ENCODE results near the gene MUC13. TPM values are rescaled to one million over a fixed set of nuclear protein-coding genes. Genes with fewer than 3 reads are reported as not detected.

MUC13 gene
- total and polyA plus RNA-seq, 8 donors = under 0.01 to 16.5 (median 8.7) TPM

GRCh38 chr3:124882816-124883747, 51.5 kb downstream of the MUC13 start:
- Histone ChIP-seq H3K4me3 (no peak overlapping the region), H3K27me3 (peaks cover 0 to 19% (median 4%) of the 10 kb centered on the region in 3 donors), H3K36me3 (no peaks in the 10 kb centered on the region), H3K9me3 (no peaks in the 10 kb centered on the region), H3K4me1 (peaks cover 28 to 61% (median 44%) of the 10 kb centered on the region in 4 donors), H3K27ac (no peak overlapping the region)
- 78 to 93% (median 83%) methylated on average over 13 of the region's 13 CpGs for WGBS, 5 donors
- DNase-seq = no peak
- TF ChIP-seq, protein P1, sequence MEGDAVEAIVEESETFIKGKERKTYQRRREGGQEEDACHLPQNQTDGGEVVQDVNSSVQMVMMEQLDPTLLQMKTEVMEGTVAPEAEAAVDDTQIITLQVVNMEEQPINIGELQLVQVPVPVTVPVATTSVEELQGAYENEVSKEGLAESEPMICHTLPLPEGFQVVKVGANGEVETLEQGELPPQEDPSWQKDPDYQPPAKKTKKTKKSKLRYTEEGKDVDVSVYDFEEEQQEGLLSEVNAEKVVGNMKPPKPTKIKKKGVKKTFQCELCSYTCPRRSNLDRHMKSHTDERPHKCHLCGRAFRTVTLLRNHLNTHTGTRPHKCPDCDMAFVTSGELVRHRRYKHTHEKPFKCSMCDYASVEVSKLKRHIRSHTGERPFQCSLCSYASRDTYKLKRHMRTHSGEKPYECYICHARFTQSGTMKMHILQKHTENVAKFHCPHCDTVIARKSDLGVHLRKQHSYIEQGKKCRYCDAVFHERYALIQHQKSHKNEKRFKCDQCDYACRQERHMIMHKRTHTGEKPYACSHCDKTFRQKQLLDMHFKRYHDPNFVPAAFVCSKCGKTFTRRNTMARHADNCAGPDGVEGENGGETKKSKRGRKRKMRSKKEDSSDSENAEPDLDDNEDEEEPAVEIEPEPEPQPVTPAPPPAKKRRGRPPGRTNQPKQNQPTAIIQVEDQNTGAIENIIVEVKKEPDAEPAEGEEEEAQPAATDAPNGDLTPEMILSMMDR (IDR thresholded peaks at IDR 0.05) = no peak
- no peak for TF ChIP-seq POLR2AphosphoS5 (IDR thresholded peaks at IDR 0.05)
- intact Hi-C loops (cut with DNase I; ENCODE audit: low total_unique reads) = no loop called here

GRCh38 chr3:124881976-124882697, 52.4 kb downstream of the MUC13 start:
- 88 to 93% (median 92%) methylated on average over 11 of the region's 11 CpGs for WGBS, 5 donors
- no peak overlapping the region for H3K27ac ChIP-seq
- intact Hi-C loops (cut with DNase I; ENCODE audit: low total_unique reads) = no loop called here

DNA sequence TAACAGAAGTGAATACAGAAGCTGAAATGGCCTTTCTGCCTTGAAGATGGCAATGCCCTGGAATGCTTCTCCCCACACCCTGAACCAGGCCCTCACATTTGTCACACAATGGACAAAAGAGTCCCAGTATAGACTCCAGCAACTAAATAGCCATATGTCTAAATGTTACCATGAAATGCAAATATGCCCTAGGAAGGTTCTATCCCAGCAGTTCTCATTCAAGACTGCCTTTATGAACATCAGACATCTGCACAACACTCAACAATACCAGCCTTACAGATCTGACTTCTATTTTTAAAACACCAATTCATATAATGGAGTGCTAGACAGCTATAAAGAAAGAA, 55.2 kb downstream of the MUC13 start:
- TF ChIP-seq POLR2A (IDR thresholded peaks at IDR 0.05) (no peak), POLR2AphosphoS5 (IDR thresholded peaks at IDR 0.05) (no peak), EP300 (IDR thresholded peaks at IDR 0.05) (no peak)
- TF ChIP-seq, protein P1 (IDR thresholded peaks at IDR 0.05) = no peak
- Histone ChIP-seq H3K27ac (peak overlapping the region; percentile 51 to 73 (median 65)), H3K36me3 (no peaks in the 10 kb centered on the region), H3K4me3 (no peak overlapping the region), H3K27me3 (no peaks in the 10 kb centered on the region), H3K4me1 (peaks cover 22 to 48% (median 36%) of the 10 kb centered on the region in 4 donors), H3K9me3 (no peaks in the 10 kb centered on the region)
- intact Hi-C loops (cut with DNase I; ENCODE audit: low total_unique reads) = no loop called here
- DNase-seq = no peak

More at GRCh38 chr3:124881976-124882697, 52.4 kb downstream of the MUC13 start:
- DNase-seq = no peak
- TF ChIP-seq EP300 (IDR thresholded peaks at IDR 0.05) (no peak), POLR2AphosphoS5 (IDR thresholded peaks at IDR 0.05) (no peak), POLR2A (IDR thresholded peaks at IDR 0.05) (no peak)
- TF ChIP-seq, protein P1 (IDR thresholded peaks at IDR 0.05) = no peak
- no peaks in the 10 kb centered on the region for H3K36me3 ChIP-seq
- peaks cover 0 to 12% (median 4%) of the 10 kb centered on the region in 3 donors for H3K27me3 ChIP-seq
- H3K4me3 ChIP-seq = no peak overlapping the region
- H3K4me1 ChIP-seq = peaks cover 35 to 59% (median 47%) of the 10 kb centered on the region in 4 donors
- no peaks in the 10 kb centered on the region for H3K9me3 ChIP-seq

DNA sequence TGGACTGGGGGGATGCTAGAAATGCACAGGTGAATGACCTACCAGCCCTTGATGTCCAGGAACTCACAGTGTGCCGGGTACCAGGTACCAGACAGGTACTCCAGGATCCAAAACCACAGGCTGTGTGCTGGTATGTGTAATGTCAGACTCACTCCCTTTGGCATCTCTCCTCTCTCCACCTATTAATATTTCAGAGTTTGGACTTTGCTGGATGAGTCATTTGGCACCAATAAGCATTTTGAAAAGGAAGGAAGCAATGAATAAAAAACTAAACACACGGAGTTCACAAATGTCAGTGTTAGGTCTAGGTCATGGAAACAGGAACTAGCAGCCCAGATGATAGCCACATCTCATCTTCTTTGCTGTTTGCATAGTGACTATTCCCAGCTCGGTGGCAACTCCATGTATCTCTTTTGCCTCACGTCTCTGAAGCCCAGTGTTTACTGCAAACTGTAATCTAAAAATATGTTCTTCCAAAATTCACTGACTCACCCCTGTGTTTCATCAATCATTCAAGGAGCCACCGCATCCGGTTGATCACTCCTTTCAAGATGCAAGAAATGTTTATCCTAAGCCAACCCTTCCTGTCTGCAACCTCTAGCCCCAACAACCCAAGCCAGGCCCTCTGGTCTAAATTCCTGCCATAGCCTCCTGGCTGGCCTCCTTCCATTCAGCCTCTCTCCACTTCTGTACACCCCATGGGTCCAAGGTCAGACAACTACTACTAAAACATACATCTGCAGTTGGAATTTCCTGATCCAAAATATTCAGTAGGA, 55.8 kb downstream of the MUC13 start:
- Histone ChIP-seq H3K4me3 (no peak overlapping the region), H3K36me3 (no peaks in the 10 kb centered on the region), H3K27me3 (no peaks in the 10 kb centered on the region), H3K27ac (peak overlapping the region; percentile 57 to 73 (median 68)), H3K9me3 (no peaks in the 10 kb centered on the region), H3K4me1 (peaks cover 22 to 45% (median 34%) of the 10 kb centered on the region in 4 donors)
- TF ChIP-seq, protein P1 (IDR thresholded peaks at IDR 0.05) = no peak
- TF ChIP-seq EP300 (IDR thresholded peaks at IDR 0.05) = no peak
- peak; percentile 22 to 78 (median 64) for TF ChIP-seq POLR2AphosphoS5 (IDR thresholded peaks at IDR 0.05)
- TF ChIP-seq POLR2A (IDR thresholded peaks at IDR 0.05) = no peak
- intact Hi-C loops (cut with DNase I; ENCODE audit: low total_unique reads) = no loop called here
- WGBS, 5 donors = 20 to 28% (median 27%) methylated on average over 6 of the region's 6 CpGs
- DNase-seq = peak in 1 of 2 donors; percentile 68

Measured in stomach (tissue), 9 donors.